SK-N-SH (cell line): Measurements from ENCODE around the gene PRSS48. TPM values are rescaled to one million over a fixed set of nuclear protein-coding genes. Genes with fewer than 3 reads are reported as not detected.

Source experiments
- CTCF ChIA-PET: fragments of 300-600, 350-600 bp; formaldehyde crosslinking; extraction: SDS; loops from one replicate; lab custom pipeline; 2021; lab: Yijun Ruan, JAX
- POLR2A ChIA-PET: fragments of 350-600 bp; sonication (Branson Sonifier 250); formaldehyde crosslinking; extraction: SDS; loops from one replicate; lab custom pipeline; 2020; ENCODE audit warnings: antibody characterized with exemption, inconsistent platforms; lab: Yijun Ruan, JAX
- DNase-seq: peaks from one replicate; pipeline ENCODE4 v3.0.0; 2012
- H2AFZ ChIP-seq: fragments of 200-600 bp; sonication (generic); 2 replicates; pipeline ENCODE4 v1.8.1; 2016; ENCODE audit warnings: antibody characterized with exemption, mild to moderate bottlenecking, low read depth
- H3F3A ChIP-seq: fragments of 200-600 bp; sonication (generic); replicated peaks from 2 replicates; pipeline ENCODE3; 2016; ENCODE audit warnings: antibody characterized with exemption, mild to moderate bottlenecking; ENCODE audit not compliant: insufficient read depth
- H3K27ac ChIP-seq, 2 experiments: fragments of 200-500 bp in 1 of 2; fragments of 200-600 bp in 1 of 2; sonication (Bioruptor generic) in 1 of 2; sonication (generic), shearing (Covaris generic) in 1 of 2; 2 replicates each; pipeline versions ENCODE4 v1.5.1 to v1.6.1; 2014 to 2016; ENCODE audit warnings: low read depth in 2 of 2, inconsistent platforms in 1 of 2, low read length in 1 of 2, mild to moderate bottlenecking in 1 of 2, mixed read lengths in 1 of 2
- H3K27me3 ChIP-seq: fragments of 200-600 bp; sonication (generic), shearing (Covaris generic); 2 replicates; pipeline ENCODE4 v1.6.1; 2016; ENCODE audit warnings: mixed run types; ENCODE audit not compliant: insufficient read depth
- H3K36me3 ChIP-seq, 2 experiments: fragments of 200-500 bp in 1 of 2; fragments of 200-600 bp in 1 of 2; sonication (Bioruptor generic) in 1 of 2; sonication (generic) in 1 of 2; replicated peaks in 1 of 2; 2 replicates each; pipeline versions ENCODE3 to v1.5.1; 2014 to 2016; ENCODE audit warnings: low read length in 1 of 2, mild to moderate bottlenecking in 1 of 2; ENCODE audit not compliant: insufficient read depth in 2 of 2, control insufficient read depth in 1 of 2
- H3K4me1 ChIP-seq, 2 experiments: fragments of 200-500 bp in 1 of 2; fragments of 200-600 bp in 1 of 2; sonication (Bioruptor generic) in 1 of 2; sonication (generic), shearing (Covaris generic) in 1 of 2; 2 replicates each; pipeline versions ENCODE4 v1.5.1 to v1.6.1; 2014 to 2016; ENCODE audit warnings: low read depth in 1 of 2, low read length in 1 of 2, mixed run types in 1 of 2; ENCODE audit not compliant: insufficient read depth in 2 of 2, control insufficient read depth in 1 of 2
- H3K4me2 ChIP-seq: fragments of 200-600 bp; sonication (generic), shearing (Covaris generic); 2 replicates; pipeline ENCODE4 v1.6.1; 2017; ENCODE audit warnings: mixed run types
- H3K4me3 ChIP-seq, 2 experiments: fragments of 200-500 bp in 1 of 2; fragments of 200-600 bp in 1 of 2; sonication (Bioruptor generic) in 1 of 2; sonication (generic), shearing (Covaris generic) in 1 of 2; 2 replicates each; pipeline versions ENCODE4 v1.5.1 to v1.8.1; 2014 to 2016; ENCODE audit warnings: low read depth in 2 of 2, inconsistent platforms in 1 of 2, low read length in 1 of 2, mild to moderate bottlenecking in 1 of 2, mixed read lengths in 1 of 2, moderate library complexity in 1 of 2
- H3K79me2 ChIP-seq: fragments of 200-600 bp; sonication (generic); 2 replicates; pipeline ENCODE4 v1.8.1; 2017; ENCODE audit warnings: mild to moderate bottlenecking; ENCODE audit not compliant: insufficient read depth
- H3K9ac ChIP-seq: fragments of 200-600 bp; sonication (generic); 2 replicates; pipeline ENCODE4 v1.6.1; 2017; ENCODE audit warnings: mixed run types
- H3K9me2 ChIP-seq: fragments of 200-600 bp; sonication (generic); 2 replicates; pipeline ENCODE4 v1.6.1; 2017; ENCODE audit warnings: mixed run types
- H3K9me3 ChIP-seq: fragments of 200-600 bp; sonication (generic); 2 replicates; pipeline ENCODE4 v1.6.1; 2017; ENCODE audit warnings: mixed run types, mild to moderate bottlenecking, moderate library complexity
- H4K20me1 ChIP-seq: fragments of 200-600 bp; sonication (generic); 2 replicates; pipeline ENCODE4 v1.6.1; 2017; ENCODE audit warnings: mild to moderate bottlenecking, mixed run types; ENCODE audit not compliant: insufficient read depth
- CHD2 ChIP-seq: fragments of 150-350 bp; IDR thresholded peaks from 2 replicates; pipeline ENCODE4 v1.6.1; 2018; ENCODE audit warnings: low read length; ENCODE audit not compliant: partially characterized antibody
- ELF1 ChIP-seq: IDR thresholded peaks from 2 replicates; pipeline ENCODE4 v1.4.0; 2012
- FOSL2 ChIP-seq: IDR thresholded peaks from 2 replicates; pipeline ENCODE4 v1.4.0; 2012; ENCODE audit warnings: low read depth, mild to moderate bottlenecking, moderate library complexity, borderline replicate concordance
- GABPA ChIP-seq: IDR thresholded peaks from 2 replicates; pipeline ENCODE4 v1.4.0; 2012; ENCODE audit warnings: low read depth, mild to moderate bottlenecking
- MEF2A ChIP-seq: IDR thresholded peaks from 2 replicates; pipeline ENCODE4 v1.4.0; 2012; ENCODE audit warnings: low read depth, borderline replicate concordance
- MXI1 ChIP-seq: IDR thresholded peaks from 2 replicates; pipeline ENCODE4 v1.6.1; 2012; ENCODE audit warnings: mild to moderate bottlenecking, low read depth, low read length, improper control_type of control experiment
- RAD21 ChIP-seq: IDR thresholded peaks from 2 replicates; pipeline ENCODE4 v1.6.1; 2012; ENCODE audit warnings: mild to moderate bottlenecking, low read length
- RCOR1 ChIP-seq: fragments of 150-350 bp; IDR thresholded peaks from 2 replicates; pipeline ENCODE4 v1.6.1; 2017; ENCODE audit warnings: antibody characterized with exemption, low read length
- RFX5 ChIP-seq: IDR thresholded peaks from 2 replicates; pipeline ENCODE4 v1.6.1; 2012; ENCODE audit warnings: mild to moderate bottlenecking, improper control_type of control experiment, low read length
- TAF1 ChIP-seq: IDR thresholded peaks from 2 replicates; pipeline ENCODE4 v1.6.1; 2012; ENCODE audit warnings: low read depth, mild to moderate bottlenecking, low read length, moderate library complexity, borderline replicate concordance
- TCF12 ChIP-seq: IDR thresholded peaks from 2 replicates; pipeline ENCODE4 v1.4.0; 2012
- WGBS: methylation state at CpG from one replicate; pipeline ENCODE4 v1.1.6; 2017; ENCODE audit warnings: low lambda C conversion rate; 5-methylcytosine and 5-hydroxymethylcytosine counted together
- polyA plus RNA-seq, 3 experiments: library from polyadenylated mRNA; depleted of rRNA; stranded (reverse); fragments of >200 nt; gene quantifications; 2 replicates each; pipeline ENCODE4 v1.2.3, GENCODE V29; 2012
- TF ChIP-seq, protein P1 (sequence below): IDR thresholded peaks from 2 replicates; pipeline ENCODE4 v1.4.0; 2012; ENCODE audit warnings: low read depth

PRSS48 gene
- polyA plus RNA-seq, 1 of the 3 experiments (the other 2 are of a cell fraction): not detected

DNA sequence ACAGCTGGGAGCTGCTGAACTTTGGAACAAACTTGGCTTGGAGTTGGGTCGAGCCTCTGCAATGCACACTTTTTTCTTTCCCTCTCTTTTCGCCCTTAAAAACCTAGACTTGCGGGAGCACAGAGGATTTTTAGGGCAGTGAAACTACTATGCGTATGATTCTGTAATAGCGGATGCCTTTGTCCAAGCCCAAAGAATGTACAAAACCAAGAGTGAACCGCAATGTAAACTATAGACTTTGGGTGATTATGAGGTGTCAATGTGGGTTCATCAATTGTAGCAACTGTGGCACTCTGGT is 48.9 kb downstream of the PRSS48 start:
- H3F3A ChIP-seq: peaks cover 41% of the 10 kb centered on the region
- CTCF ChIA-PET: interaction anchor here (0.8 to 1.2 kb wide), 3 partner anchors 30 to 208 kb away, joined by 3 read pairs; no protein-coding TSS in a partner anchor
- peak overlapping the region; percentile 84 for H3K9ac ChIP-seq
- H3K4me1 ChIP-seq: peaks cover 0 to 7% of the 10 kb centered on the region in 2 experiments; a peak in 3 of 4 replicates
- H4K20me1 ChIP-seq: no peaks in the 10 kb centered on the region
- H2AFZ ChIP-seq: peak overlapping the region; percentile 98
- WGBS: 68% methylated on average over 6 of the region's 6 CpGs
- no peaks in the 10 kb centered on the region for H3K36me3 ChIP-seq
- peak overlapping the region; percentile 68 to 81 for H3K27ac ChIP-seq
- no peaks in the 10 kb centered on the region for H3K9me2 ChIP-seq
- H3K9me3 ChIP-seq: no peaks in the 10 kb centered on the region
- H3K4me3 ChIP-seq: peak overlapping the region; percentile 80 to 81
- H3K27me3 ChIP-seq: no peaks in the 10 kb centered on the region
- TF ChIP-seq TCF12: no peak
- no peak for TF ChIP-seq TAF1
- no peak for TF ChIP-seq CHD2
- TF ChIP-seq RAD21: no peak
- TF ChIP-seq MXI1: no peak
- TF ChIP-seq, protein P1, sequence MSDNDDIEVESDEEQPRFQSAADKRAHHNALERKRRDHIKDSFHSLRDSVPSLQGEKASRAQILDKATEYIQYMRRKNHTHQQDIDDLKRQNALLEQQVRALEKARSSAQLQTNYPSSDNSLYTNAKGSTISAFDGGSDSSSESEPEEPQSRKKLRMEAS: no peak
- TF ChIP-seq, all 33 proteins: peak for 0
- peak overlapping the region; percentile 79 for H3K4me2 ChIP-seq
- H3K79me2 ChIP-seq: peaks cover 24% of the 10 kb centered on the region
- POLR2A ChIA-PET: interaction anchor here (1.0 to 1.4 kb wide), 3 partner anchors 25 to 198 kb away, joined by 3 to 4 read pairs (median 3); no protein-coding TSS in a partner anchor
- no peak for DNase-seq

DNA sequence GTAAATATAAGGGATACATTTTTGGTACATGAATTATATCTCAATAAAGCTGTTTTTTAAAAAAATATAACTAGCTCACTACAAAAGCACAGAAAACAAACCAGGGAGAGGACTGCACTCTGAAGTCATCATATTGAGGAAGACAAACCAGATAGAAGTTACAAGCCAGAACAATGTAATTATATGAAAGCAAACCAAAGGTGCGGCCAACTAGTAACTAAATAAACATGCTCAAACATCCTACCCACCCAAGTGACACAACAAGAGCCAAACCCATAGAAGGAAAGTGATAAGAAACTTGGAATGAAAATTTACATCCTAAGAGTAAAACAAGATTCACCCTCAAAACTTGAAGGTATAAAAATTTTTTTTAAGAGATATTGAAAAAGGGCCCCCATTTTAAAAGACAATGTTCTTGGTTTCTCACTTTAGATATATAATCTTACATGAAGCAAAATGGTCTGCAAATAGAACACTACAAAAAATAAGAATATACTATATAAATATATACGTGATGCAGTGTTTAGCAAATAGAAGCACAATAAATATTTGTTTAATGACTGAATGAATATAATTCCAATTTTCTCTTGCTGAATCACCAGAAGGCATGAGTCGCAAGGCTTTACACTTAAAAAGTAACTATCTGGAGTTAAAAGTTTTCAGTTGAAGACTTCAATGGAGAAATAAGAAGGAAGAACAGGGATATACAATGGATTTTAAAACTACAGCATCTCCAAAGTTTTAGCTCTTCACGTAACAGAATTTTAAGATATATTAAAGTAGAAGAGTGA is 52.5 kb downstream of the PRSS48 start:
- Histone ChIP-seq H3K4me1 (peaks cover 3 to 4% of the 10 kb centered on the region in 2 experiments; a peak in 2 of 4 replicates), H3K9me3 (no peaks in the 10 kb centered on the region), H3K4me2 (no peak overlapping the region), H3K27ac (peak overlapping the region in 1 of 2 experiments; percentile 30; a peak in 1 of 4 replicates), H3K9ac (no peak overlapping the region), H3K4me3 (no peak overlapping the region), H4K20me1 (no peaks in the 10 kb centered on the region), H3K36me3 (no peaks in the 10 kb centered on the region), H2AFZ (no peak overlapping the region), H3K9me2 (no peaks in the 10 kb centered on the region), H3K79me2 (peaks cover 7% of the 10 kb centered on the region; the same call in 1 of the 2 replicates), H3K27me3 (no peaks in the 10 kb centered on the region), H3F3A (peaks cover 21% of the 10 kb centered on the region)
- WGBS: 69% methylated on average over 4 of the region's 4 CpGs
- TF ChIP-seq RFX5: no peak
- TF ChIP-seq FOSL2: peak; percentile 42; the same call in 1 of the 2 replicates
- no peak for DNase-seq
- ChIA-PET CTCF (interaction anchor here (0.8 to 1.0 kb wide), 2 partner anchors 107 to 212 kb away, joined by 3 to 5 read pairs; no protein-coding TSS in a partner anchor), POLR2A (interaction anchor here (0.5 kb wide), 1 partner anchor 1894 kb away, joined by 3 read pairs; no protein-coding TSS in a partner anchor)

DNA sequence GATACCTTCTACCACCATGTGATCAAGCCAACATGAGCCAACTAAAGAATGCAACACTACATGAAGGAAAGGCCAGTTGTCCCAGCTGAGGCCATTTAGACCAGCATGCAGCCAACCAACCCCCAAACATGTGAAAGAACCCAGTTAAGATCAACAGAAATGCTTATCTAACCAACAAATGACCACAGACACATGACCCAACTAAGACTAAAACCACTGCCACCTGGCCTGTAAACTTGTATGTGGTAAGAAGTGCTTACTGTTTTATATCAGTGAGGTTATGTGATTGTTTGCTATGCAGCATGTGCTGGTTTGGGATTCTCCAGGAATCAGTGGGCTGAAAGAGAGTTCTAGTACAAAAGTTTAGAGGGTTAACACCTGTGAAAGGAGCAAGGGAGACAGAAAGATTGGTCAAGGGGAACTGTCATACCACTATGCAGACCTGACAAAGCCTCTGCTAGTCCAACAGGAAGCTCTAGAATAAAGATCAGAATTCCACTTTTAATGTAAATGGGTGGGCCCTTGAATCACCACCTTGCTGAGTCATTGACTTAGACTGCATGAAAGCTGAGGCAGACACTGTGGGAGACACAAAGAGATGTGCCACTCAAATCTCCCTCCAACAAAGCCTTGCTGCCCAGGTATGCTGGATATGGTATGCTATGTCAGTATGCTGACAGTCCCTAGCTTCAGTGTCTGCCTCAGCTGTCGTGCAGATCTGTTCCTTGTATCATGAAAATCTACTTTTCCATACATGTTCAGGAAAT is 54.5 kb downstream of the PRSS48 start:
- peaks cover 12% of the 10 kb centered on the region for H3F3A ChIP-seq
- no peaks in the 10 kb centered on the region for H3K79me2 ChIP-seq
- no peak for DNase-seq
- no peaks in the 10 kb centered on the region for H3K9me3 ChIP-seq
- no peaks in the 10 kb centered on the region for H3K9me2 ChIP-seq
- no peak overlapping the region for H3K27ac ChIP-seq
- CTCF ChIA-PET: interaction anchor here (1.1 kb wide), 1 partner anchor 333 kb away, joined by 4 read pairs; no protein-coding TSS in a partner anchor
- H4K20me1 ChIP-seq: no peaks in the 10 kb centered on the region
- H3K4me1 ChIP-seq: peaks cover 0 to 4% of the 10 kb centered on the region in 2 experiments; a peak in 1 of 4 replicates
- no peak for TF ChIP-seq FOSL2
- no peak for TF ChIP-seq MEF2A
- no peak for TF ChIP-seq RAD21
- TF ChIP-seq ELF1: no peak
- TF ChIP-seq, protein P1: no peak
- no peak for TF ChIP-seq GABPA
- no peak for TF ChIP-seq CHD2
- TF ChIP-seq RCOR1: no peak
- no peak for TF ChIP-seq RFX5
- TF ChIP-seq, all 33 proteins: peak for 0
- Histone ChIP-seq H3K27me3 (no peaks in the 10 kb centered on the region), H3K36me3 (no peaks in the 10 kb centered on the region), H3K9ac (no peak overlapping the region), H3K4me3 (no peak overlapping the region), H3K4me2 (no peak overlapping the region), H2AFZ (peak overlapping the region; percentile 30; the same call in 1 of the 2 replicates)
- WGBS: 83% methylated on average over 1 of the region's 1 CpG
- POLR2A ChIA-PET: no interaction called here
